ENCODE results near the gene ABCC9.

The ABCC9 gene

GRCh38 chr12:21950649-21951048, 9.4 kb upstream of the ABCC9 start:
- Histone ChIP-seq H3K4me3 (replicated peaks; ENCODE audit: insufficient read depth, low read length) (no peak overlapping the region), H3K27ac (replicated peaks) (no peak overlapping the region), H3K27me3 (ENCODE audit: insufficient read depth, poor library complexity, severe bottlenecking) (no peaks in the 10 kb centered on the region)
- no peak for DNase-seq (ENCODE audit: low read depth in 1 of 2, low spot score in 1 of 2)
- TF ChIP-seq, protein P1, sequence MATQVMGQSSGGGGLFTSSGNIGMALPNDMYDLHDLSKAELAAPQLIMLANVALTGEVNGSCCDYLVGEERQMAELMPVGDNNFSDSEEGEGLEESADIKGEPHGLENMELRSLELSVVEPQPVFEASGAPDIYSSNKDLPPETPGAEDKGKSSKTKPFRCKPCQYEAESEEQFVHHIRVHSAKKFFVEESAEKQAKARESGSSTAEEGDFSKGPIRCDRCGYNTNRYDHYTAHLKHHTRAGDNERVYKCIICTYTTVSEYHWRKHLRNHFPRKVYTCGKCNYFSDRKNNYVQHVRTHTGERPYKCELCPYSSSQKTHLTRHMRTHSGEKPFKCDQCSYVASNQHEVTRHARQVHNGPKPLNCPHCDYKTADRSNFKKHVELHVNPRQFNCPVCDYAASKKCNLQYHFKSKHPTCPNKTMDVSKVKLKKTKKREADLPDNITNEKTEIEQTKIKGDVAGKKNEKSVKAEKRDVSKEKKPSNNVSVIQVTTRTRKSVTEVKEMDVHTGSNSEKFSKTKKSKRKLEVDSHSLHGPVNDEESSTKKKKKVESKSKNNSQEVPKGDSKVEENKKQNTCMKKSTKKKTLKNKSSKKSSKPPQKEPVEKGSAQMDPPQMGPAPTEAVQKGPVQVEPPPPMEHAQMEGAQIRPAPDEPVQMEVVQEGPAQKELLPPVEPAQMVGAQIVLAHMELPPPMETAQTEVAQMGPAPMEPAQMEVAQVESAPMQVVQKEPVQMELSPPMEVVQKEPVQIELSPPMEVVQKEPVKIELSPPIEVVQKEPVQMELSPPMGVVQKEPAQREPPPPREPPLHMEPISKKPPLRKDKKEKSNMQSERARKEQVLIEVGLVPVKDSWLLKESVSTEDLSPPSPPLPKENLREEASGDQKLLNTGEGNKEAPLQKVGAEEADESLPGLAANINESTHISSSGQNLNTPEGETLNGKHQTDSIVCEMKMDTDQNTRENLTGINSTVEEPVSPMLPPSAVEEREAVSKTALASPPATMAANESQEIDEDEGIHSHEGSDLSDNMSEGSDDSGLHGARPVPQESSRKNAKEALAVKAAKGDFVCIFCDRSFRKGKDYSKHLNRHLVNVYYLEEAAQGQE (IDR thresholded peaks at IDR 0.05; ENCODE audit: insufficient replicate concordance, low read depth): no peak
- TF ChIP-seq POLR2AphosphoS5 (IDR thresholded peaks at IDR 0.05; ENCODE audit: low read depth): no peak
- no peak for TF ChIP-seq GABPA (IDR thresholded peaks at IDR 0.05; ENCODE audit: low read depth)
- TF ChIP-seq SPI1 (IDR thresholded peaks at IDR 0.05; ENCODE audit: borderline replicate concordance, low read depth): no peak
- TF ChIP-seq CTCF (IDR thresholded peaks at IDR 0.05; ENCODE audit: insufficient read depth, low read length): no peak

- DNase-seq (ENCODE audit: low read depth in 1 of 2, low spot score in 1 of 2): no peak
- Histone ChIP-seq H3K4me3 (replicated peaks; ENCODE audit: insufficient read depth, low read length) (no peak overlapping the region), H3K27ac (replicated peaks) (no peak overlapping the region), H3K27me3 (ENCODE audit: insufficient read depth, poor library complexity, severe bottlenecking) (no peaks in the 10 kb centered on the region)
- TF ChIP-seq POLR2AphosphoS5 (IDR thresholded peaks at IDR 0.05; ENCODE audit: low read depth): no peak
- TF ChIP-seq SPI1 (IDR thresholded peaks at IDR 0.05; ENCODE audit: borderline replicate concordance, low read depth): no peak
- TF ChIP-seq CTCF (IDR thresholded peaks at IDR 0.05; ENCODE audit: insufficient read depth, low read length): no peak
- TF ChIP-seq, protein P1 (IDR thresholded peaks at IDR 0.05; ENCODE audit: insufficient replicate concordance, low read depth): no peak
- TF ChIP-seq GABPA (IDR thresholded peaks at IDR 0.05; ENCODE audit: low read depth): no peak
Observed at GRCh38 chr12:21949036-21949435, 7.8 kb upstream of the ABCC9 start.

DNA sequence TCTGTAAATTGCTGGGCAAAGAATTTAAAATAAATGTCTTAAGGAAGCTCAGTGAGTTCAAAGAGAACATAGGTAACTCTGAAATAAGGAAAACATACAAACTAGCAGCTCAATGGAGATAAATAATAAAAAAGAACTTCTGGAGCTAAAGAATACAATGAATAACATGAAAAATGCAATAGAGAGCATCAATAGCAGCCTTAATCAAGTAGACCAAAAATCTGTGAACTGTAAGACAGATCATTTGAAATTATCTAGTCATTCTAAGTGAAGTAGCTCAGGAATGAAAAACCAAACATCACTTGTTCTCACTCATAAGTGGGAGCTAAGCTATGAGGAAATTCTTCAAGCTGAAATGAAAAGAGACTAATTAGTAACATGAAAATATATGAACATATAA, 5.8 kb upstream of the ABCC9 start:
- no peak for TF ChIP-seq POLR2AphosphoS5 (IDR thresholded peaks at IDR 0.05; ENCODE audit: low read depth)
- TF ChIP-seq, protein P1 (IDR thresholded peaks at IDR 0.05; ENCODE audit: insufficient replicate concordance, low read depth): no peak
- no peak for TF ChIP-seq CTCF (IDR thresholded peaks at IDR 0.05; ENCODE audit: insufficient read depth, low read length)
- TF ChIP-seq GABPA (IDR thresholded peaks at IDR 0.05; ENCODE audit: low read depth): no peak
- no peak for TF ChIP-seq SPI1 (IDR thresholded peaks at IDR 0.05; ENCODE audit: borderline replicate concordance, low read depth)
- H3K4me3 ChIP-seq (replicated peaks; ENCODE audit: insufficient read depth, low read length): no peak overlapping the region
- no peak overlapping the region for H3K27ac ChIP-seq (replicated peaks)
- peaks cover 7% of the 10 kb centered on the region for H3K27me3 ChIP-seq (ENCODE audit: insufficient read depth, poor library complexity, severe bottlenecking)
- no peak for DNase-seq (ENCODE audit: low read depth in 1 of 2, low spot score in 1 of 2)

Data from HL-60 (cell line).